Smooth muscle cell (in vitro differentiated cells): Measurements from ENCODE around the gene HEY2. TPM values are rescaled to one million over a fixed set of nuclear protein-coding genes. Genes with fewer than 3 reads are reported as not detected.
"Not testable (repeated sequence)": the region's sequence is repeated elsewhere in the genome, so short reads cannot be mapped to it uniquely, and the experiment has no call there.

Experiments used
- DNase-seq: peaks from one replicate; lab custom pipeline; 2025; ENCODE audit not compliant: unreplicated experiment; lab: John Stamatoyannopoulos, UW
- H2AFZ ChIP-seq: fragments of 200-600 bp; sonication (generic); 2 replicates; pipeline ENCODE4 v1.6.0; 2016; ENCODE audit warnings: antibody characterized with exemption, low read depth, mild to moderate bottlenecking
- H3F3A ChIP-seq: fragments of 200-600 bp; sonication (generic); 2 replicates; pipeline ENCODE4 v1.6.0; 2017; ENCODE audit warnings: antibody characterized with exemption, low read depth
- H3K27ac ChIP-seq: fragments of 200-600 bp; sonication (generic); 2 replicates; pipeline ENCODE4 v1.5.1; 2016; ENCODE audit warnings: low read depth, mild to moderate bottlenecking
- H3K27me3 ChIP-seq: fragments of 200-600 bp; sonication (generic); 2 replicates; pipeline ENCODE4 v1.6.1; 2016; ENCODE audit warnings: low read depth, mild to moderate bottlenecking
- H3K36me3 ChIP-seq: fragments of 200-600 bp; sonication (generic); 2 replicates; pipeline ENCODE4 v1.5.1; 2016; ENCODE audit warnings: low read depth
- H3K4me1 ChIP-seq: fragments of 200-600 bp; sonication (generic); 2 replicates; pipeline ENCODE4 v1.5.1; 2016; ENCODE audit warnings: low read depth
- H3K4me2 ChIP-seq: fragments of 200-600 bp; sonication (generic); 2 replicates; pipeline ENCODE4 v1.6.0; 2016; ENCODE audit warnings: mild to moderate bottlenecking
- H3K4me3 ChIP-seq: fragments of 200-600 bp; sonication (generic); 2 replicates; pipeline ENCODE4 v1.5.1; 2016; ENCODE audit warnings: mild to moderate bottlenecking
- H3K79me2 ChIP-seq: fragments of 200-600 bp; sonication (generic); 2 replicates; pipeline ENCODE4 v1.6.0; 2016; ENCODE audit warnings: low read depth, mild to moderate bottlenecking
- H3K9ac ChIP-seq: fragments of 200-600 bp; sonication (generic); 2 replicates; pipeline ENCODE4 v1.6.0; 2016; ENCODE audit warnings: low read depth
- H3K9me3 ChIP-seq: fragments of 200-600 bp; sonication (generic); replicated peaks from 2 replicates; pipeline ENCODE4 v1.5.1; 2016; ENCODE audit warnings: low read depth
- H4K20me1 ChIP-seq: fragments of 200-600 bp; sonication (generic); 2 replicates; pipeline ENCODE4 v1.6.0; 2016; ENCODE audit warnings: low read depth
- CTCF ChIP-seq: fragments of 200-600 bp; sonication (generic); IDR thresholded peaks from 2 replicates; pipeline ENCODE4 v1.5.1; 2017; ENCODE audit warnings: borderline replicate concordance, mild to moderate bottlenecking, antibody characterized with exemption; ENCODE audit not compliant: insufficient read depth, poor library complexity, severe bottlenecking
- WGBS: methylation state at CpG from one replicate; pipeline ENCODE4 v1.1.7; 2016; ENCODE audit warnings: low lambda C conversion rate; 5-methylcytosine and 5-hydroxymethylcytosine counted together
- polyA plus RNA-seq: library from polyadenylated mRNA; unstranded; fragments of >200 nt; fragmentation: Nextera tagmentation; extraction: Ambion mirVana; gene quantifications from 2 replicates; pipeline ENCODE4 v1.2.1, GENCODE V29; 2016
- total RNA-seq: library from RNA; depleted of rRNA; stranded (reverse); fragments of >200 nt; gene quantifications from 2 replicates; pipeline ENCODE4 v1.2.3, GENCODE V29; 2014

The HEY2 gene
- total and polyA plus RNA-seq, 2 experiments from 2014 or later, result 17.2 to 35.2 TPM

- Histone ChIP-seq H3K4me1 (no peaks in the 10 kb centered on the region), H3K79me2 (peaks cover 27% of the 10 kb centered on the region), H2AFZ (no peak overlapping the region), H3K9me3 (no peaks in the 10 kb centered on the region), H3K27ac (no peak overlapping the region), H3K9ac (no peak overlapping the region), H3K4me3 (no peak overlapping the region), H4K20me1 (no peaks in the 10 kb centered on the region), H3F3A (no peaks in the 10 kb centered on the region), H3K27me3 (no peaks in the 10 kb centered on the region), H3K36me3 (no peaks in the 10 kb centered on the region), H3K4me2 (no peak overlapping the region)
- no peak for TF ChIP-seq CTCF
- DNase-seq, result no peak
- WGBS, result 57% methylated on average over 4 of the region's 4 CpGs
Observed at GRCh38 chr6:125802943-125803377, 53.5 kb downstream of the HEY2 start.

- no peaks in the 10 kb centered on the region for H3K9me3 ChIP-seq
- no peak overlapping the region for H3K9ac ChIP-seq
- H3F3A ChIP-seq, result no peaks in the 10 kb centered on the region
- TF ChIP-seq CTCF, result no peak
- H3K4me2 ChIP-seq, result no peak overlapping the region
- peaks cover 30% of the 10 kb centered on the region for H3K79me2 ChIP-seq
- H3K27me3 ChIP-seq, result no peaks in the 10 kb centered on the region
- H3K4me3 ChIP-seq, result no peak overlapping the region
- H4K20me1 ChIP-seq, result no peaks in the 10 kb centered on the region
- no peaks in the 10 kb centered on the region for H3K36me3 ChIP-seq
- DNase-seq, result no peak
- H3K27ac ChIP-seq, result no peak overlapping the region
- H2AFZ ChIP-seq, result no peak overlapping the region
- no peaks in the 10 kb centered on the region for H3K4me1 ChIP-seq
Observed at GRCh38 chr6:125804264-125804663, 54.8 kb downstream of the HEY2 start.

DNA sequence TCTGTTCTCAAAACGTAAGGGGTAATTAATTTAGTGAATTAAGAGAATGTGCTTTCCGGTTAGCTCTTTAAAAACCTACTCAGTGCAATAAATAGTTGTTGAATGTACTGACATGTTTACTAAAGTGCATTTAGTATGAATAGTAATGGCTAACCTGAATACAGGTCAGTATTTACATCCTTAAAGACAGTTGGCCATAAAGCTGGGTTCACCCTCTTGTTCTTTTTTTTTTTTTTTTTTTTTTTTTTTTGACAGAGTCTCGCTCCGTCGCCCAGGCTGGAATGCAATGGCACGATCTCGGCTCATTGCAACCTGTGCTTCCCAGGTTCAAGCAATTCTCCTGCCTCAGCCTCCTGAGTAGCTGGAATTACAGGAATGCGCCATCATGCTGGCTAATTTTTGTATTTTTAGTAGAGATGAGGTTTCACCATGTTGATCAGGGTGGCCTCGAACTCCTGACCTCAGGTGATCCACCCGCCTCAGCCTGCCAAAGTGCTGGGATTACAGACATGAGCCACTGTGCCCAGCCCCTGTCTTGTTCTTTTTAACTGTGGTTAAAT, 55.5 kb downstream of the HEY2 start:
- 96% methylated on average over 10 of the region's 10 CpGs for WGBS
- peaks cover 35% of the 10 kb centered on the region for H3K79me2 ChIP-seq
- H3K9ac ChIP-seq, H3K27me3 ChIP-seq, H3K4me2 ChIP-seq, H3K36me3 ChIP-seq, H2AFZ ChIP-seq, H3K4me1 ChIP-seq, H3K27ac ChIP-seq, H3K9me3 ChIP-seq, H3K4me3 ChIP-seq, DNase-seq, H4K20me1 ChIP-seq, H3F3A ChIP-seq: not testable (repeated sequence)

GRCh38 chr6:125806813-125807212, 57.4 kb downstream of the HEY2 start:
- Histone ChIP-seq H3K4me1 (no peaks in the 10 kb centered on the region), H3K27ac (no peak overlapping the region), H3K9me3 (no peaks in the 10 kb centered on the region), H3F3A (peaks cover 3% of the 10 kb centered on the region), H3K4me2 (no peak overlapping the region), H2AFZ (no peak overlapping the region), H3K27me3 (no peaks in the 10 kb centered on the region), H3K79me2 (peaks cover 33% of the 10 kb centered on the region), H4K20me1 (no peaks in the 10 kb centered on the region), H3K36me3 (no peaks in the 10 kb centered on the region), H3K9ac (no peak overlapping the region), H3K4me3 (no peak overlapping the region)
- WGBS, result 95% methylated on average over 4 of the region's 4 CpGs
- no peak for DNase-seq
- TF ChIP-seq CTCF, result no peak
